ENCODE measurements around the gene HBZ. TPM values are rescaled to one million over a fixed set of nuclear protein-coding genes. Genes with fewer than 3 reads are reported as not detected.

The HBZ gene
- polyA plus RNA-seq (2013, experiment 1 of 2) = not detected
- not detected for polyA plus RNA-seq (2013, experiment 2 of 2)

DNA sequence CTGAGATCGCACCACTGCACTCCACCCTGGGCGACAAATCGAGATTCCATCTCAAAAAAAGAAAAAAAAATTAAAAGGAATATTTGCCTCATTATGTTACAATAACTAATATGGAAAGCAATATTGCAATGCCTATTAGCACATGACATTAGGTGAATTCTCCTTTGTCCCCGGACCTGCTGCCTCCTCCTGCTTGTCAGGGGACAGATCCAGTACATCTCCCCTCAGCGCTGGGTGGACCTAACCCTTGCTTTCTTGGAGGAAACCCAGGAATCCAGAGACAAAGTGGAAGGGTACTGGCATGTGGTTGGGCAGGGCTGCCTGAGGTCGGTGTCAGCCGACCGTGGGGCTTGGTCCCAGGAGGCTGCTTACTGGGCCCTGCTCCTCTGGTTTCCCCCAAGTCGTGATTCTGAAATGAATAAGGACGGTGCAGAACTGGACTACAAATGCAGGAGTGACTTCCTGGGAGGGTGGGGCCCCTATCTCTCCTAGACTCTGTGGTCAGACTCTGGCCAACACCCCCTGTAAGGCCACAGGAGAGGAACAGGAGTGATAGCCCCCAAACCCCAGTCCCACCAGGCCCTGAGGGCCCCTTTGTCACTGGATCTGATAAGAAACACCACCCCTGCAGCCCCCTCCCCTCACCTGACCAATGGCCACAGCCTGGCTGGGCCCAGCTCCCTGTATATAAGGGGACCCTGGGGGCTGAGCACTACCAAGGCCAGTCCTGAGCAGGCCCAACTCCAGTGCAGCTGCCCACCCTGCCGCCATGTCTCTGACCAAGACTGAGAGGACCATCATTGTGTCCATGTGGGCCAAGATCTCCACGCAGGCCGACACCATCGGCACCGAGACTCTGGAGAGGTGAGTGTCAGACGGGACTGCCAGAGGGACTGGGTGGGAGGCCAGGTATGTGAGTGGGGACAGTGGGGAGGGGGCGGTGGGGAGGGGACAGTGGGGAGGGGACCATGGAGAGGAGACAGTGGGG lies at the start of gene HBZ:
HBZ (plus strand) TSS at position 504 of the 988 bp plus-strand sequence; CDS start at position 770, 266 bp downstream.
- Histone ChIP-seq H3K9ac (ENCODE audit: low read length) (no peak within 1 kb of the TSS), H3K9me3 (ENCODE audit: control insufficient read depth, low read length) (no peaks in the 10 kb centered on the region), H2BK5ac (ENCODE audit: low read depth, low read length, poor library complexity, severe bottlenecking) (no peak within 1 kb of the TSS), H2BK12ac (ENCODE audit: low read length in 2 of 2) (no peak within 1 kb of the TSS), H4K91ac (ENCODE audit: low read length) (no peak within 1 kb of the TSS), H2AK5ac (ENCODE audit: low read length, severe bottlenecking) (no peak within 1 kb of the TSS), H3K79me1 (replicated peaks; ENCODE audit: low read length, poor library complexity, severe bottlenecking) (no peaks in the 10 kb centered on the region), H4K8ac (ENCODE audit: low read length) (no peak within 1 kb of the TSS), H3K14ac (ENCODE audit: low read length in 2 of 2) (no peak within 1 kb of the TSS), H3K4ac (ENCODE audit: low read depth in 1 of 2, low read length in 2 of 2) (no peak within 1 kb of the TSS), H3K4me3 (ENCODE audit: insufficient read depth in 1 of 2, low read depth in 1 of 2, low read length in 2 of 2) (no peak within 1 kb of the TSS), H3K18ac (ENCODE audit: low read depth in 1 of 2, low read length in 2 of 2) (no peak within 1 kb of the TSS), H2BK15ac (ENCODE audit: low read depth, poor library complexity, severe bottlenecking) (no peak within 1 kb of the TSS), H3K27me3 (ENCODE audit: control insufficient read depth in 1 of 2, insufficient read depth in 1 of 2, low read length in 2 of 2) (peaks cover 12 to 54% of the 10 kb centered on the region in 2 experiments), H3K4me1 (ENCODE audit: control insufficient read depth, insufficient read depth, low read depth, low read length) (peaks cover 12% of the 10 kb centered on the region), H3K36me3 (ENCODE audit: control insufficient read depth in 1 of 2, insufficient read depth in 2 of 2, low read depth in 1 of 2, low read length in 2 of 2) (no peaks in the 10 kb centered on the region), H3K4me2 (ENCODE audit: low read length, poor library complexity, severe bottlenecking) (no peak within 1 kb of the TSS), H3K27ac (ENCODE audit: low read length, poor library complexity, severe bottlenecking) (no peak within 1 kb of the TSS), H2AFZ (ENCODE audit: low read depth, low read length) (no peak within 1 kb of the TSS), H3K23ac (ENCODE audit: low read length in 2 of 2) (no peak within 1 kb of the TSS), H2BK120ac (ENCODE audit: low read depth, low read length) (no peak within 1 kb of the TSS)
- DNase-seq = no peak
- 86% methylated on average over 12 of the region's 17 CpGs for WGBS

DNA sequence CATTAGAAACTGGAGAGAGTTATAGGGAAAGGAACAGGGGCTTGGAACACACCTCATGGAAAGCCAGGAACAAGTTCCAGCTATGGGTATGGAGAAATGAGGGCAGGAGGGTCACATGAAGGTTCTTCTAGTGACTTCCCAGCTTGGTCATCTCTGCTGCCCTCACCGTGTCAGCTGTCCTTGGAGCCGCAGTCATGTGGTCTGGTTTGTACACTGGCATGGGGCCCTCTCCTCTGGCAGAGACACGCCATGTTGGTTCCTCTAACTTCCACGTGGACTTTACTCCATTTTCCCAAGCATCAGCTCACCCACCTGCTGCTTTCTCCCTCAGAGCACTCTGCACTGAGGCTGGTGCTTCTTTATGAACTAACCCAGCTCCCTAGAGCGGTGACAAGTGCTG lies 48.1 kb upstream of the HBZ start:
- Histone ChIP-seq H3K27ac (ENCODE audit: low read length, poor library complexity, severe bottlenecking) (no peak overlapping the region), H3K23ac (ENCODE audit: low read length in 2 of 2) (no peak overlapping the region), H2BK5ac (ENCODE audit: low read depth, low read length, poor library complexity, severe bottlenecking) (no peak overlapping the region), H3K4me3 (ENCODE audit: insufficient read depth in 1 of 2, low read depth in 1 of 2, low read length in 2 of 2) (no peak overlapping the region), H4K91ac (ENCODE audit: low read length) (no peak overlapping the region), H3K4me1 (ENCODE audit: control insufficient read depth, insufficient read depth, low read depth, low read length) (peaks cover 11% of the 10 kb centered on the region), H2BK15ac (ENCODE audit: low read depth, poor library complexity, severe bottlenecking) (no peak overlapping the region), H4K8ac (ENCODE audit: low read length) (no peak overlapping the region), H2BK12ac (ENCODE audit: low read length in 2 of 2) (no peak overlapping the region), H3K14ac (ENCODE audit: low read length in 2 of 2) (no peak overlapping the region), H2AK5ac (ENCODE audit: low read length, severe bottlenecking) (no peak overlapping the region), H3K27me3 (ENCODE audit: control insufficient read depth in 1 of 2, insufficient read depth in 1 of 2, low read length in 2 of 2) (no peaks in the 10 kb centered on the region), H3K79me1 (replicated peaks; ENCODE audit: low read length, poor library complexity, severe bottlenecking) (peaks cover 7% of the 10 kb centered on the region), H3K36me3 (ENCODE audit: control insufficient read depth in 1 of 2, insufficient read depth in 2 of 2, low read depth in 1 of 2, low read length in 2 of 2) (peaks cover 49 to 53% of the 10 kb centered on the region in 2 experiments), H2AFZ (ENCODE audit: low read depth, low read length) (no peak overlapping the region), H3K4ac (ENCODE audit: low read depth in 1 of 2, low read length in 2 of 2) (no peak overlapping the region), H2BK120ac (ENCODE audit: low read depth, low read length) (no peak overlapping the region), H3K9me3 (ENCODE audit: control insufficient read depth, low read length) (no peaks in the 10 kb centered on the region), H3K18ac (ENCODE audit: low read depth in 1 of 2, low read length in 2 of 2) (no peak overlapping the region), H3K4me2 (ENCODE audit: low read length, poor library complexity, severe bottlenecking) (no peak overlapping the region), H3K9ac (ENCODE audit: low read length) (no peak overlapping the region)
- DNase-seq = no peak
- over 99% methylated on average over 5 of the region's 5 CpGs for WGBS

DNA sequence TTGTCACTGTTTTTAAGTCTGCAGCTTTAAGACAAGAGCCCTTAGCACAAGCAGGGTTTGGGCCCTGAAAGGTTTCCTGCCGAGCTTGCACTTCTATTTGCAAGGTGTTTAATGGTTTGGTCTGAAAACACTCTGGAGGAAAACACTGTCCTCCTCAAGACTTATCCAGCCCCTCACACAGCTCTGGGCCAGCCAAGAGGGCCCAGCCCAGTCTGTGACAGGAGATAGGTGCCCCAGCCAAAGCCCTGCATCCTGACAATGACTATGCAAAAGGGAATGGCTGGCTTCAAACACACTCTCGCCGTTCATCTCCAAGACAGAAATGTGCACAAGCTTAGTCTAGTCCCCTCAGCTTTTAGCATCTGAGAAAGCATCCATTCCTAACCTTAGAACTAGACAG lies 47.5 kb upstream of the HBZ start:
- H3K18ac ChIP-seq (ENCODE audit: low read depth in 1 of 2, low read length in 2 of 2) = no peak overlapping the region
- no peak overlapping the region for H4K91ac ChIP-seq (ENCODE audit: low read length)
- H3K9me3 ChIP-seq (ENCODE audit: control insufficient read depth, low read length) = no peaks in the 10 kb centered on the region
- H3K4ac ChIP-seq (ENCODE audit: low read depth in 1 of 2, low read length in 2 of 2) = no peak overlapping the region
- no peak overlapping the region for H4K8ac ChIP-seq (ENCODE audit: low read length)
- H3K4me1 ChIP-seq (ENCODE audit: control insufficient read depth, insufficient read depth, low read depth, low read length) = peaks cover 11% of the 10 kb centered on the region
- no peak overlapping the region for H2BK120ac ChIP-seq (ENCODE audit: low read depth, low read length)
- no peak overlapping the region for H2BK15ac ChIP-seq (ENCODE audit: low read depth, poor library complexity, severe bottlenecking)
- H2AFZ ChIP-seq (ENCODE audit: low read depth, low read length) = no peak overlapping the region
- H3K4me2 ChIP-seq (ENCODE audit: low read length, poor library complexity, severe bottlenecking) = no peak overlapping the region
- H3K9ac ChIP-seq (ENCODE audit: low read length) = no peak overlapping the region
- H3K27ac ChIP-seq (ENCODE audit: low read length, poor library complexity, severe bottlenecking) = no peak overlapping the region
- peaks cover 52 to 58% of the 10 kb centered on the region in 2 experiments for H3K36me3 ChIP-seq (ENCODE audit: control insufficient read depth in 1 of 2, insufficient read depth in 2 of 2, low read depth in 1 of 2, low read length in 2 of 2)
- H3K23ac ChIP-seq (ENCODE audit: low read length in 2 of 2) = no peak overlapping the region
- no peak overlapping the region for H3K4me3 ChIP-seq (ENCODE audit: insufficient read depth in 1 of 2, low read depth in 1 of 2, low read length in 2 of 2)
- no peak for DNase-seq
- H3K79me1 ChIP-seq (replicated peaks; ENCODE audit: low read length, poor library complexity, severe bottlenecking) = peaks cover 7% of the 10 kb centered on the region
- no peak overlapping the region for H3K14ac ChIP-seq (ENCODE audit: low read length in 2 of 2)
- no peak overlapping the region for H2BK12ac ChIP-seq (ENCODE audit: low read length in 2 of 2)
- H2AK5ac ChIP-seq (ENCODE audit: low read length, severe bottlenecking) = no peak overlapping the region
- no peaks in the 10 kb centered on the region for H3K27me3 ChIP-seq (ENCODE audit: control insufficient read depth in 1 of 2, insufficient read depth in 1 of 2, low read length in 2 of 2)
- no peak overlapping the region for H2BK5ac ChIP-seq (ENCODE audit: low read depth, low read length, poor library complexity, severe bottlenecking)
- 90% methylated on average over 2 of the region's 3 CpGs for WGBS

DNA sequence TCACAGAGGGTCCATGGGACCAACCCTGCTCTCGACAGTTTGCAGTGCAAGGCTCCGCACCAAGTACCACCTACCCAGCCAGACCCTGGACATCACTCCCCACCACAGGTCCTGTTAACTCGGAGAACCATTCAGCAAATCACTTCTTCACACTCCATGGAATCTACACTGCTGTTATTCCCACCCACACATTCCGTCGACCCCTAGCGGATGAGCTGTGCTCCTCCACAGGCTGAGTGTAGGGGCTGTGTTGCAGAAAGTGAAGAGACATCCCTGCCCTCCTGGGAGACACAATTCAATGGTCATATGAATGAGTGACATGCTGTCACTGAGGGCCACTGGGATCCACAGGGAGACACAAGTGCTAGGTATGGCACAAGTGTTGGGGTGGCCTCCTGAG lies 46.9 kb upstream of the HBZ start:
- H3K36me3 ChIP-seq (ENCODE audit: control insufficient read depth in 1 of 2, insufficient read depth in 2 of 2, low read depth in 1 of 2, low read length in 2 of 2) = peaks cover 54 to 59% of the 10 kb centered on the region in 2 experiments
- 89% methylated on average over 6 of the region's 6 CpGs for WGBS

More for the DNA sequence above, 46.9 kb upstream of the HBZ start:
- H2AFZ ChIP-seq (ENCODE audit: low read depth, low read length) = no peak overlapping the region
- no peak overlapping the region for H3K4me3 ChIP-seq (ENCODE audit: insufficient read depth in 1 of 2, low read depth in 1 of 2, low read length in 2 of 2)
- H2AK5ac ChIP-seq (ENCODE audit: low read length, severe bottlenecking) = no peak overlapping the region
- H3K27me3 ChIP-seq (ENCODE audit: control insufficient read depth in 1 of 2, insufficient read depth in 1 of 2, low read length in 2 of 2) = no peaks in the 10 kb centered on the region
- no peak for DNase-seq
- no peak overlapping the region for H3K4ac ChIP-seq (ENCODE audit: low read depth in 1 of 2, low read length in 2 of 2)
- H4K8ac ChIP-seq (ENCODE audit: low read length) = no peak overlapping the region
- H2BK120ac ChIP-seq (ENCODE audit: low read depth, low read length) = no peak overlapping the region
- H4K91ac ChIP-seq (ENCODE audit: low read length) = no peak overlapping the region
- H2BK12ac ChIP-seq (ENCODE audit: low read length in 2 of 2) = no peak overlapping the region
- no peak overlapping the region for H3K23ac ChIP-seq (ENCODE audit: low read length in 2 of 2)
- H2BK5ac ChIP-seq (ENCODE audit: low read depth, low read length, poor library complexity, severe bottlenecking) = no peak overlapping the region
- no peak overlapping the region for H3K18ac ChIP-seq (ENCODE audit: low read depth in 1 of 2, low read length in 2 of 2)
- H3K27ac ChIP-seq (ENCODE audit: low read length, poor library complexity, severe bottlenecking) = no peak overlapping the region
- H3K9me3 ChIP-seq (ENCODE audit: control insufficient read depth, low read length) = no peaks in the 10 kb centered on the region
- no peak overlapping the region for H3K9ac ChIP-seq (ENCODE audit: low read length)
- peaks cover 11% of the 10 kb centered on the region for H3K4me1 ChIP-seq (ENCODE audit: control insufficient read depth, insufficient read depth, low read depth, low read length)
- no peak overlapping the region for H3K14ac ChIP-seq (ENCODE audit: low read length in 2 of 2)
- H3K79me1 ChIP-seq (replicated peaks; ENCODE audit: low read length, poor library complexity, severe bottlenecking) = peaks cover 9% of the 10 kb centered on the region
- no peak overlapping the region for H2BK15ac ChIP-seq (ENCODE audit: low read depth, poor library complexity, severe bottlenecking)
- H3K4me2 ChIP-seq (ENCODE audit: low read length, poor library complexity, severe bottlenecking) = no peak overlapping the region
